K562 (cell line): Measurements from ENCODE around the gene MATCAP1. TPM values are rescaled to one million over a fixed set of nuclear protein-coding genes. Genes with fewer than 3 reads are reported as not detected.
A peak's percentile ranks its signal among the peaks of the same experiment; 100 is the strongest.

Experiments
- ARID4B ChIP-seq: sonication (generic); formaldehyde crosslinking; IDR thresholded peaks from 2 replicates; pipeline ENCODE4 v1.8.0; 2022; ENCODE audit warnings: mild to moderate bottlenecking, missing genetic modification reagents
- BMI1 ChIP-seq: fragments of 150-350 bp; IDR thresholded peaks from 2 replicates; pipeline ENCODE4 v1.6.1; 2014; ENCODE audit warnings: low read length
- CC2D1A ChIP-seq: fragments of 450-650 bp; IDR thresholded peaks from 2 replicates; pipeline ENCODE4 v1.6.1; 2017; ENCODE audit warnings: mild to moderate bottlenecking
- KDM4B ChIP-seq, 2 experiments: fragments of 450-650 bp in 1 of 2; sonication (generic) in 1 of 2; IDR thresholded peaks; 2 replicates each; pipeline ENCODE4 v1.6.1; 2016 to 2017; ENCODE audit warnings: borderline replicate concordance in 2 of 2, antibody characterized with exemption in 1 of 2, low read depth in 1 of 2, mild to moderate bottlenecking in 1 of 2
- MAFG ChIP-seq: fragments of 450-650 bp; conservative IDR thresholded peaks from 2 replicates; pipeline ENCODE4 v1.6.1; 2016; ENCODE audit warnings: missing genetic modification characterization, missing compliant biosample characterization
- MTA3 ChIP-seq: fragments of 450-650 bp; formaldehyde crosslinking; IDR thresholded peaks from 2 replicates; pipeline ENCODE4 v1.6.1; 2017; ENCODE audit warnings: mild to moderate bottlenecking, borderline replicate concordance
- NCOA2 ChIP-seq, 2 experiments: fragments of 450-650 bp; IDR thresholded peaks; 2 replicates each; pipeline ENCODE4 v1.6.1; 2018; ENCODE audit warnings: mild to moderate bottlenecking in 2 of 2, moderate library complexity in 1 of 2; ENCODE audit not compliant: partially characterized antibody in 2 of 2
- NFIC ChIP-seq: fragments of 450-650 bp; IDR thresholded peaks from 2 replicates; pipeline ENCODE4 v1.6.1; 2017; ENCODE audit warnings: mild to moderate bottlenecking, inconsistent platforms
- NRF1 ChIP-seq, 2 experiments: fragments of 450-650 bp; IDR thresholded peaks in 1 of 2; conservative IDR thresholded peaks in 1 of 2; 2 replicates each; pipeline ENCODE4 v1.6.1; 2014; ENCODE audit warnings: mild to moderate bottlenecking in 2 of 2
- SAP30 ChIP-seq: fragments of 200-600 bp; sonication (generic); IDR thresholded peaks from 2 replicates; pipeline ENCODE4 v1.6.1; 2012; ENCODE audit warnings: borderline replicate concordance, low read depth, mild to moderate bottlenecking, moderate library complexity, low read length, control low read depth, inconsistent platforms; ENCODE audit not compliant: insufficient read depth, poor library complexity, severe bottlenecking
- SPI1 ChIP-seq: IDR thresholded peaks from 2 replicates; pipeline ENCODE4 v1.6.1; 2011; ENCODE audit warnings: low read depth, low read length, control low read depth, borderline replicate concordance
- TCF7 ChIP-seq: sonication (generic); IDR thresholded peaks from 2 replicates; pipeline ENCODE4 v1.6.1; 2016; ENCODE audit warnings: antibody characterized with exemption, borderline replicate concordance
- XRCC4 ChIP-seq: IDR thresholded peaks from one replicate; pipeline ENCODE4 v1.6.1; 2011; ENCODE audit not compliant: insufficient read depth, insufficient read length; ENCODE audit errors: extremely low read depth
- ZBTB17 ChIP-seq: fragments of 450-650 bp; formaldehyde crosslinking; IDR thresholded peaks from 2 replicates; pipeline ENCODE4 v1.4.0; 2020; ENCODE audit warnings: mild to moderate bottlenecking
- ZKSCAN8 ChIP-seq: fragments of 200-800 bp; sonication (Bioruptor generic); IDR thresholded peaks from 2 replicates; pipeline ENCODE4 v1.6.1; 2016; ENCODE audit warnings: missing genetic modification characterization, missing compliant biosample characterization
- ZNF764 ChIP-seq: fragments of 250-450 bp; sonication (Bioruptor Pico); IDR thresholded peaks from 2 replicates; pipeline ENCODE4 v1.4.0; 2020; ENCODE audit warnings: low read depth, mild to moderate bottlenecking, moderate library complexity
- polyA plus RNA-seq, 8 experiments: library from polyadenylated mRNA; depleted of rRNA in 4 of 8; stranded (reverse) in 5 of 8; unstranded in 3 of 8; fragments of >200 nt; fragmentation: Nextera tagmentation in 2 of 8; fragmentation: Illumina TruSeq in 1 of 8; extraction: Ambion mirVana in 2 of 8; extraction: Trizol in 1 of 8; gene quantifications; 2 replicates each; pipeline versions ENCODE4 v1.2.1 to v1.2.3, GENCODE V29; 2011 to 2014; ENCODE audit warnings: inconsistent platforms in 1 of 8, missing spikeins in 1 of 8
- total RNA-seq, 7 experiments: library from RNA; depleted of rRNA in 6 of 7; stranded (reverse); fragments of >200 nt in 6 of 7; fragmentation: Illumina TruSeq in 2 of 7; extraction: Trizol in 2 of 7; gene quantifications; 2 replicates each; pipeline versions ENCODE4 v1.2.1 to v1.2.3, GENCODE V29; 2011 to 2021; ENCODE audit warnings: low replicate concordance in 1 of 7
- TF ChIP-seq, protein P1 (sequence below): sonication (generic); formaldehyde crosslinking; IDR thresholded peaks from 2 replicates; pipeline ENCODE4 v1.8.1; 2022; ENCODE audit warnings: missing genetic modification reagents
- TF ChIP-seq, protein P2 (sequence below), 2 experiments: fragments of 200-800 bp in 1 of 2; sonication (Bioruptor generic) in 1 of 2; sonication (generic) in 1 of 2; formaldehyde crosslinking in 1 of 2; IDR thresholded peaks in 1 of 2; conservative IDR thresholded peaks in 1 of 2; 2 replicates each; pipeline versions ENCODE4 v1.5.0 to v1.6.1; 2016 to 2020; ENCODE audit warnings: missing compliant biosample characterization in 1 of 2, missing genetic modification characterization in 1 of 2, missing genetic modification reagents in 1 of 2
- TF ChIP-seq, protein P3 (sequence below): IDR thresholded peaks from 2 replicates; pipeline ENCODE4 v1.6.1; 2011; ENCODE audit not compliant: insufficient read length; ENCODE audit errors: extremely low read depth

The MATCAP1 gene
- total and polyA plus RNA-seq, 9 of the 15 experiments (the other 6 are each of a cell fraction or from before 2014, with no cell fraction given), result 3.4 to 20.5 (median 10.3) TPM

- TF ChIP-seq ARID4B (peak; percentile 49; the same call in 1 of the 2 replicates), NCOA2 (IDR thresholded peaks at IDR 0.05; ENCODE audit: partially characterized antibody in 2 of 2) (no peak), XRCC4 (no peak), KDM4B (IDR thresholded peaks at IDR 0.05; ENCODE audit: borderline replicate concordance in 2 of 2, low read depth in 1 of 2) (no peak; a peak in 1 of 4 replicates), TCF7 (no peak; the same call in 1 of the 2 replicates), BMI1 (no peak), ZNF764 (CRISPR knock-in tag) (peak; percentile 48; the same call in 1 of the 2 replicates), NRF1 (conservative IDR thresholded peaks at IDR 0.05 in 1 of 2, IDR thresholded peaks at IDR 0.05 in 1 of 2) (peak; percentile 91 to 92), ZKSCAN8 (CRISPR knock-in tag) (no peak), NFIC (0 out of 2 replicates have a peak, but pooled peaks have one; percentile 8), SAP30 (no peak), ZBTB17 (CRISPR knock-in tag) (no peak), MAFG (tag) (peak; percentile 66; the same call in 1 of the 2 replicates), CC2D1A (no peak), SPI1 (no peak), MTA3 (0 out of 2 replicates have a peak, but pooled peaks have one; percentile 31)
- TF ChIP-seq, protein P1, sequence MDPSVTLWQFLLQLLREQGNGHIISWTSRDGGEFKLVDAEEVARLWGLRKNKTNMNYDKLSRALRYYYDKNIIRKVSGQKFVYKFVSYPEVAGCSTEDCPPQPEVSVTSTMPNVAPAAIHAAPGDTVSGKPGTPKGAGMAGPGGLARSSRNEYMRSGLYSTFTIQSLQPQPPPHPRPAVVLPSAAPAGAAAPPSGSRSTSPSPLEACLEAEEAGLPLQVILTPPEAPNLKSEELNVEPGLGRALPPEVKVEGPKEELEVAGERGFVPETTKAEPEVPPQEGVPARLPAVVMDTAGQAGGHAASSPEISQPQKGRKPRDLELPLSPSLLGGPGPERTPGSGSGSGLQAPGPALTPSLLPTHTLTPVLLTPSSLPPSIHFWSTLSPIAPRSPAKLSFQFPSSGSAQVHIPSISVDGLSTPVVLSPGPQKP (CRISPR knock-in tag), result no peak
- TF ChIP-seq, protein P2, sequence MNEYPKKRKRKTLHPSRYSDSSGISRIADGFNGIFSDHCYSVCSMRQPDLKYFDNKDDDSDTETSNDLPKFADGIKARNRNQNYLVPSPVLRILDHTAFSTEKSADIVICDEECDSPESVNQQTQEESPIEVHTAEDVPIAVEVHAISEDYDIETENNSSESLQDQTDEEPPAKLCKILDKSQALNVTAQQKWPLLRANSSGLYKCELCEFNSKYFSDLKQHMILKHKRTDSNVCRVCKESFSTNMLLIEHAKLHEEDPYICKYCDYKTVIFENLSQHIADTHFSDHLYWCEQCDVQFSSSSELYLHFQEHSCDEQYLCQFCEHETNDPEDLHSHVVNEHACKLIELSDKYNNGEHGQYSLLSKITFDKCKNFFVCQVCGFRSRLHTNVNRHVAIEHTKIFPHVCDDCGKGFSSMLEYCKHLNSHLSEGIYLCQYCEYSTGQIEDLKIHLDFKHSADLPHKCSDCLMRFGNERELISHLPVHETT (CRISPR knock-in tag; conservative IDR thresholded peaks at IDR 0.05 in 1 of 2, IDR thresholded peaks at IDR 0.05 in 1 of 2), result peak in 1 of 2 experiments; percentile 82; a peak in 2 of 4 replicates
- TF ChIP-seq, protein P3, sequence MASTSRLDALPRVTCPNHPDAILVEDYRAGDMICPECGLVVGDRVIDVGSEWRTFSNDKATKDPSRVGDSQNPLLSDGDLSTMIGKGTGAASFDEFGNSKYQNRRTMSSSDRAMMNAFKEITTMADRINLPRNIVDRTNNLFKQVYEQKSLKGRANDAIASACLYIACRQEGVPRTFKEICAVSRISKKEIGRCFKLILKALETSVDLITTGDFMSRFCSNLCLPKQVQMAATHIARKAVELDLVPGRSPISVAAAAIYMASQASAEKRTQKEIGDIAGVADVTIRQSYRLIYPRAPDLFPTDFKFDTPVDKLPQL, result no peak
These were observed 13.4 kb downstream of the MATCAP1 start, which contains the start of gene NOL3 (continued) for GRCh38 chr16:67170168-67170948.
